IMR-90 (cell line): ENCODE results near the gene SMC6.

ENCODE experiments used
- BHLHE40 ChIP-seq: fragments of 150-350 bp; IDR thresholded peaks from 2 replicates; pipeline ENCODE4 v1.6.1; 2016; ENCODE audit warnings: mild to moderate bottlenecking, low read depth, low read length
- CEBPB ChIP-seq: IDR thresholded peaks from 2 replicates; pipeline ENCODE4 v1.6.1; 2012; ENCODE audit warnings: low read depth, low read length, improper control_type of control experiment
- MAZ ChIP-seq: IDR thresholded peaks from 2 replicates; pipeline ENCODE4 v1.6.1; 2012; ENCODE audit warnings: low read depth, mild to moderate bottlenecking, low read length, improper control_type of control experiment, moderate library complexity, borderline replicate concordance
- POLR2A ChIP-seq: IDR thresholded peaks from 2 replicates; pipeline ENCODE4 v1.6.1; 2012; ENCODE audit warnings: mild to moderate bottlenecking, low read depth, low read length
- RAD21 ChIP-seq: IDR thresholded peaks from 2 replicates; pipeline ENCODE4 v1.6.1; 2012; ENCODE audit warnings: low read length, improper control_type of control experiment
- RFX5 ChIP-seq: IDR thresholded peaks from 2 replicates; pipeline ENCODE4 v1.8.0; 2012; ENCODE audit warnings: low read depth, mild to moderate bottlenecking, low read length, moderate library complexity
- TF ChIP-seq, protein P1 (sequence below): conservative IDR thresholded peaks from 2 replicates; pipeline ENCODE4 v1.5.1; 2012; ENCODE audit warnings: mild to moderate bottlenecking, low read depth, low read length, improper control_type of control experiment
- TF ChIP-seq, protein P2 (sequence below): fragments of 150-350 bp; IDR thresholded peaks from 2 replicates; pipeline ENCODE4 v1.6.1; 2017; ENCODE audit warnings: mild to moderate bottlenecking, antibody characterized with exemption, low read length, low read depth
- TF ChIP-seq, protein P3 (sequence below): fragments of 150-350 bp; IDR thresholded peaks from 2 replicates; pipeline ENCODE4 v1.6.1; 2016; ENCODE audit warnings: low read depth, mild to moderate bottlenecking, low read length, moderate library complexity, borderline replicate concordance

DNA sequence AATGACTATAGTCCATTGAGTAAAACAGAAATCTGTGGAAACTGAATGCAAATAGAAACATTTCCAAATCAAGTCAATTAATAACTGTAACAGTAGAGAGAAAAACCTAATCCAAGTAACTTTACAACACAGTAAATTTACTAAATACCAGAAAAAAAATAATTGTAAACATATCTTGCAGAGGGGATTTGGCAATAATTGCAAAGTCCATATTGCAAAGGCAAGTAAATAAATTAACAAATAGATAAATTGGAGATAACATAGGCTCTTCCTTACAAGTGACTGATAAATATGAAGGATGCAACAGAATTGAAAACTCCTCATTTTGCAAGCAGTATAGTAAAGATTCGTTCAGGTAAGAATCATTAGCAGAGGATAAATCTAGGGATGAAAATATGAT, 65.0 kb downstream of the SMC6 start:
- TF ChIP-seq RAD21 (no peak), MAZ (no peak), BHLHE40 (no peak), POLR2A (no peak), RFX5 (no peak), CEBPB (no peak)
- TF ChIP-seq, protein P1, sequence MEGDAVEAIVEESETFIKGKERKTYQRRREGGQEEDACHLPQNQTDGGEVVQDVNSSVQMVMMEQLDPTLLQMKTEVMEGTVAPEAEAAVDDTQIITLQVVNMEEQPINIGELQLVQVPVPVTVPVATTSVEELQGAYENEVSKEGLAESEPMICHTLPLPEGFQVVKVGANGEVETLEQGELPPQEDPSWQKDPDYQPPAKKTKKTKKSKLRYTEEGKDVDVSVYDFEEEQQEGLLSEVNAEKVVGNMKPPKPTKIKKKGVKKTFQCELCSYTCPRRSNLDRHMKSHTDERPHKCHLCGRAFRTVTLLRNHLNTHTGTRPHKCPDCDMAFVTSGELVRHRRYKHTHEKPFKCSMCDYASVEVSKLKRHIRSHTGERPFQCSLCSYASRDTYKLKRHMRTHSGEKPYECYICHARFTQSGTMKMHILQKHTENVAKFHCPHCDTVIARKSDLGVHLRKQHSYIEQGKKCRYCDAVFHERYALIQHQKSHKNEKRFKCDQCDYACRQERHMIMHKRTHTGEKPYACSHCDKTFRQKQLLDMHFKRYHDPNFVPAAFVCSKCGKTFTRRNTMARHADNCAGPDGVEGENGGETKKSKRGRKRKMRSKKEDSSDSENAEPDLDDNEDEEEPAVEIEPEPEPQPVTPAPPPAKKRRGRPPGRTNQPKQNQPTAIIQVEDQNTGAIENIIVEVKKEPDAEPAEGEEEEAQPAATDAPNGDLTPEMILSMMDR = no peak
- TF ChIP-seq, protein P2, sequence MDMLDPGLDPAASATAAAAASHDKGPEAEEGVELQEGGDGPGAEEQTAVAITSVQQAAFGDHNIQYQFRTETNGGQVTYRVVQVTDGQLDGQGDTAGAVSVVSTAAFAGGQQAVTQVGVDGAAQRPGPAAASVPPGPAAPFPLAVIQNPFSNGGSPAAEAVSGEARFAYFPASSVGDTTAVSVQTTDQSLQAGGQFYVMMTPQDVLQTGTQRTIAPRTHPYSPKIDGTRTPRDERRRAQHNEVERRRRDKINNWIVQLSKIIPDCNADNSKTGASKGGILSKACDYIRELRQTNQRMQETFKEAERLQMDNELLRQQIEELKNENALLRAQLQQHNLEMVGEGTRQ = no peak
- TF ChIP-seq, protein P3, sequence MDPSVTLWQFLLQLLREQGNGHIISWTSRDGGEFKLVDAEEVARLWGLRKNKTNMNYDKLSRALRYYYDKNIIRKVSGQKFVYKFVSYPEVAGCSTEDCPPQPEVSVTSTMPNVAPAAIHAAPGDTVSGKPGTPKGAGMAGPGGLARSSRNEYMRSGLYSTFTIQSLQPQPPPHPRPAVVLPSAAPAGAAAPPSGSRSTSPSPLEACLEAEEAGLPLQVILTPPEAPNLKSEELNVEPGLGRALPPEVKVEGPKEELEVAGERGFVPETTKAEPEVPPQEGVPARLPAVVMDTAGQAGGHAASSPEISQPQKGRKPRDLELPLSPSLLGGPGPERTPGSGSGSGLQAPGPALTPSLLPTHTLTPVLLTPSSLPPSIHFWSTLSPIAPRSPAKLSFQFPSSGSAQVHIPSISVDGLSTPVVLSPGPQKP = no peak
